Measurements from ENCODE around the gene PRR23E.

PRR23E gene

DNA sequence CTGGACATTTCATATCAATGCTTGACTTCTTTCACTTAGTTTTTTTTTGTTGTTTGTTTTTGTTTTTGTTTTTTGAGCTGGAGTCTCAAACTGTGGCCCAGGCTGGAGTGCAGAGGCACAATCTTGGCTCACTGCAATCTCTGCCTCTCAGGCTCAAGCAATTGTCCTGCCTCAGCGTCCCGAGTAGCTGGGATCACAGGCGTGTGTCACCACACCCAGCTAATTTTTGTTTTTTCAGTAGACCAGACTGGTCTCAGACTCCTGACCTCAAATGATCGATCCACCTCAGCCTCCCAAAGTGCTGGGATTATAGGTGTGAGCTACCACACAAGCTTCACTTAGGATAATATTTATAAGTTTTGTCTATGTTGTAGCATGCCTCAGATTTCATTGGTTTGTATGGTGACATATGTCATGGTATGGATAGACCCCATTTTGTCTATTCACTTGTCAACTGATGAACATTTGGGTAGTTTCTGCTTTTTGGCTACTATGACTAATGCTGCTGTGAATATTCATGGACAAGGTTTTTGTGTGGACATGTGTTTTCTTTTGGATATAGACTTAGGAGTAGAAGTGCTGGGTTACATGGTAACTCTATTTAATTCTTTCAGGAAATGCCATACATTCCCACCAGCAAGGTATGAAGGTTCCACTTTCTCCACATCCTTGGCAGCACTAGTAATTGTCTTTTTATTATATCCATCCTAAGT is 6.8 kb upstream of the PRR23E start:
- no peak for DNase-seq

DNA sequence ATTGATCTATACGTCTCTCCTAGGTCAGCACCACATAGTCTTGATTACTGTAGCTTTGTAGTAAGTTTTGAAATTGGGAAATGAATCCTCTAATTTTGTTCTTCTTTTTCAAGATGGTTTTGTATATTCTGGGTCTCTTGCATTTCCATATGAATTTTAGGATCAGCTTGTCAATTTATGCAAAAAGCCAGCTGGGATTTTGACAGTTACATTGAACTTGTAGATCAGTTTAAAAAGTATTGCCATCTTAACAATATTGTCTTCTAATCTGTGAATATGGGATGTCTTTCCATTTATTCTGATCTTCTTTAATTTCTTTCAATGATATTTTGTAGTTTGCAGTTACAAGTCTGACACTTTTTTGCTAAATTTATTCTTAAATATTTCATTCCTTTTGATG is 5.6 kb upstream of the PRR23E start:
- DNase-seq, result no peak

GRCh38 chr3:127193341-127193740 is 410 bp downstream of the PRR23E start:
- DNase-seq, result no peak

DNA sequence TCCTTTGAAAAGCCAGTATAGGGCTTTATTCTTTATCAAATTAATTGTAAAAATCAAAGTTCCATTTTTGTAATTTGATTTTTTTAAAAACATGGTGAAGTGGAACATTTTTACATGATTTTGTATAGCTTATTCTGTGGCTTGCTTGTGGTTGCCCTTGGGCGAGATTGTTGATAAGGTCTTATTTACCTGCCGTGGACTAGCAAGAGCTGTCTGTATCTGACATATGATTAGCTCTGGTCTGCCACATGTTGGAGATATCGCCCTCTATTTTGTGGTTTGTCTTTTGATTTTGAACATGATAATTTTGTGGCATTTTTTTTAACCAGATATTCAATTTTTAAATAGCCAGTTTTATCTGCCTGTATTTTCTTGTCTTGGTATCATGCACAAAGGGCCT is 844 bp downstream of the PRR23E start:
- DNase-seq, result no peak

- DNase-seq, result no peak
These were observed 1.8 kb downstream of the PRR23E start for GRCh38 chr3:127194601-127195187.

DNA sequence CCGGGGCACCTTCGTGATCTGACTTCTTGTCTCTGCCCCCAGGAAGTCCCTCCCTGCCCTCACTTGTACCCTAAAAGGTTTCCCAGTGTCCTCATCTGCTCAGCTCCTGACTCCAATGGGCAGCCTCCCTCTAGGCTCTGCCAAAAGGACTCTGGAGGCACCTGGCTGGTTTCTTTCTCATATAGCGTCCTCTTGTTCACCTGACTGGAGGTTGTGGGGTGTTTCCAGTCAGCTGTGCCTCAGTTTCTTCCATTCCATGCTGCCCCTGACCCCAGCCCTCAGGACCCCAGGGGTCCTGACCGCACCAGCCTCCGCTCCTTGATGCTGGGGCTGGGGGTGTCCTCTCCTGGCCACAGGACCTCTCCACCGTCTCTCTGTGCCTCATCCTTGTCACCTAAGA is 2.5 kb downstream of the PRR23E start:
- no peak for DNase-seq

DNA sequence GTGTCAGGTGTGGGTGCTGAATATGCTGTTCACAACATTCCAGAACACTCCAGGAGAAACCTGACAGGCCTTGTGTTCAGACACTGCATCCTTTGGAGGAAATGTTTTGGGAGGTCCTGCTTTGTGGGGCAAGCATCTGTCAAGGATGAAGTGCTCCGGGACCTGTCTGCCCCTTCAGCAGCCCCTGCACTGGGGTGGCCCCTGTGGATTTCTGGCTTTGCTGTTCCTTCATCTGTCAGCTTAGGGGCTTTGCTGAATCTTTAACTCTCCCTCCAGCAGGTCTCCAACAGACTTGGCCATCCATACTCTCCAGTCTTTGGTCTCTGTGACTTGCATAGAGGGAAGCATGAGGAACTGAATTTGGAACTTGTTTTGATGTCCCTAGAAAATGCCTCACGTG is 3.1 kb downstream of the PRR23E start:
- no peak for DNase-seq

- no peak for DNase-seq
These were observed 3.8 kb downstream of the PRR23E start for GRCh38 chr3:127196466-127197299.

DNA sequence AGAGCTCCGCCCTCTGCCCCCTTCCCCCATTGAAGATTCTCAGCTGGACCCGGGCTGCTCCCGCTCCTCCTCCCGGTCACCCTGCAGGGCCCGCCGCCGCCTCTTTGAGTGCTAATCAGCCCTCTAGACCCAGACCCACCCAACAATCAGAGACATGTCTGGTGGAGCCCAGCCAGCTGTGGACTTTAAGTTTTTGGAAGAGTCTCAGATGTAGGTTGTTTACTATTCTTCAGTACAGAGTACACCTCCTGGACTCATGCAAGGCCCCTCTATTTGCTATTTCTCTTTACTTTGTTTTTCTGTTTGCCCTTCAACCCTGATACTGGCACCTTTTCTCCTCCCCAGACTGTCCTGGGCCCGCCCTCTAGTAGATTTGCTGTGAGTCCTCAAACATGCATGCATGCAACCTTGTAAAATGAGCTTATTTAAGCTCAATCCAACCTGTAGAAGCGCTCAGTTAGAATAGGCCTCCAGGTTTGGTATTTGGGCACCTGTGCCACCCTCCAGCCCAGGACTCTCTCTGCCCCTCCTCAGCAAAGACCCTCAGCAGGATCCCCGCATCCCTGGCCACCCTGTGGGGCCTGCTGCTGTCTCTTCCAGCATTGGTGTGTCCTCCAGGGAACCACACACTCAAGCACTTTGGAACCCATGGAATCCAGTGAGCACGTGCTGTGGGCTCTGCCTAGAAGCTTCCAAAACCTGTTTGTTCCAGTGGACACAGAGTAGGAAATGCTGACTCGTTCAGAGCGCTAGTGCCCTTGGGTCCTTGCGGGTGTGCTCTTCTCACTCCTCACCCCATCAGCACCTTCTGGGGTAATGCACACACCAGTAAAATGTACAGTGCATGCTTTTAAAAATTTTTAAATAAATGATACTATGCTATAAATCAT is 4.6 kb downstream of the PRR23E start:
- no peak for DNase-seq

DNA sequence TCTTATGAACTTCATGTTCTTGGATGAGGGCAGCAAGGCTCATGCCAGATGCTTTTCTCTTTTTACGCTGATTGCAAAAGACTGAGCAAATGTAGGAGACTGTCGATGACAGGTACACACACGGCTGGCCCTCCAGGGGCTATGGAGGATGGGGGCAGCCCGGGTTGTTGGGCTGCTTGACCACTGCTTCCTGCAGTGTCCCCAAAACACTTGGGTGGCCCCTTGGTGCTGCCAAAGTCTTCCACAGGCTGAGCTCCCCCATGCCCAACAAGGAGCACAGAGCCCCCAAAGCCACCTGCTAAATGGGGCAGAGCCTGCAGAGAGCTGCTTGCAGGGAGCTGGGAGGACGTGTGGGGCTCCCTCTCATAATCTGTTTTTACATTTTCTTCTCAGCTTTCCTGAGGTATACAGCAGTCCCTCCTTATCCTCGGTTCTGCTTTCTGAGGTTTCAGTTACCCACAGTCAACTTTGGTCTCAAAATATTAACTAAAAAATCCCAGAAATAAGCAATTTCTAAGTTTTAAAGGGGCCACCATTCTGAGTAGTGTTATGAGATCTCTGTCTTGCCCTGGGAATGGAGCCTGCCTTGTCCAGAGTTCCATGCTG is 7.3 kb downstream of the PRR23E start:
- no peak for DNase-seq

DNA sequence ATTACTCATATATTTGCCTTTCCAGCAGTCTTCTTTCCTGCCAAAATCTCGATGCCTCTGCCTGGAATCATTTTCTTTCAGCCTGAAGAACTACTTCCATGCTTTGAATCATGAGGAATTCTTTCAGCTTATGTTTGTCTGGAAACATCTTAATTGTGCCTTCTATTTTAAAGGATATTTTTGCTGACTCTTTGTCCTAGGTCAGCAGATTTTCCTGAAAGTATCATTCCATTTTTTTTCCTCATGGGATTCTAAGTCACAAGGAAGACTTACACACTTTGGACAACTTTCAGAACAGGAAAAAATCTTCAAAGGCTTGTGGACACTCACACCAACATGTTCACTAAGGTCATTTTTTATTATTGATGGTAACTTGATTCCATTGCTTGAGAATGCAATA is 10.1 kb downstream of the PRR23E start:
- no peak for DNase-seq

GRCh38 chr3:127204841-127205582 is 12.1 kb downstream of the PRR23E start:
- DNase-seq, result no peak

DNA sequence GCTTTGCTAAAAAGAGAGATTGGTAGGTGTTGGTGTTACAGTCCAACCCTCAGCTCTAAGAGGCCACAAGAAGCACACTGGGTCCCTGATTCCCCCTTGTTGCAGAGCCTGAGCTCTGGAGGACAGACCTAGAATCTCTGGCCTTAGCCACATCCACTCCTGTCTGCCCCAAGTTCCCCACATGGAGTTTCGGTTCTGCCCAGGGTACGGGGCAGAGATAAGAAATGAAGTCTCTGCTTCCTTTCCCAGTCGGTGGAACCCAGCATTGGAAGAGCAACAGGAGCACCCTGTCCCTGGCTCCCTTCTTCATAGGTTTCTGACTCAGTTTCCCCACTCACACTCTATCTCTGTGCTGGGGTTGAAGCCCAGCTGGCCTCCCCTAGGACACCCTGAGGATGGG is 13.2 kb downstream of the PRR23E start:
- peak; percentile 2 for DNase-seq

DNA sequence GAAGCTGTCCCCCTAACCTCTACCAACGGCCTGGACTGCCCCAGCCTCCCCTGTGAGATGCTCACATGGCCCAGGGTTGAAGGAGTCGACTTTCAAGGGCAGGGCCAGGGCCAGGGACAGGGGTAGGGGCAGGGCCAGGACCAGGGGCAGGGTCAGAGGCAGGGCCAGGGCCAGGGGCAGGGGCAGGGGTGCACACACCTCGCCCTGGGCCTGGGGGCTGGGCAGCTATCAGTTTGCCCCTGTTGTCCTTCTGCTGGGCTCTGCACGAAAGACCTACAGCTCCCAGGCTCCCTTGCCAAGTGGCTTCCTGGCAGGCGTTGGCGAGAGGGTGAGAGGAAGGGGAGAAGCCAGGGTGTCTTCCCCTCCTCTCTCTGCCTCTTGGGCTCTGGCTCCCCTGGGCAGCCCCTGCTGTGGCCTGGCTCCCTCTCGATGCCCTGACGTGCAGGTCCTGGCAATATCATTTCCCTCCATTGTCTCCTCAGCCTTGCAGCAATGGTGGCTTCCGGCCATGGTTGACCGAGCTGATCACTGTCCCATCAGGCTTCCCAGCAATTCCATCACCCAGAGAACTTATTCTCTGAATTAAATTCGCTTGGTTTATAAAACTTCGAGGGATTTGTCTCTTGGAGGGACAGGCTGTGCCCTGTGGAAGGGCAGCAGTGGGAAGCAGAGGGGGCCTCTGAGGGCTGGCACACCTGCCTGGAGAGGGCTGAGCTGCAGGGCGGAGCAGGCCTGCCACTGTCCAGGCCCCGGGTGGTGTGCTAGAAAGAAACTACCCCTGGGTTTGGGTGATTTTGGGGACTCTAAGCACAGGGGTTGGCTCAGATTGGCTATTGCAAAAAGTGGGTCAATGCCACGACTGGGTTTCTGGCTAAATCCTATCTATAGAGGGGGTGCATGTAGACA is 13.9 kb downstream of the PRR23E start:
- no peak for DNase-seq

- DNase-seq, result no peak
These were observed 15.0 kb downstream of the PRR23E start for GRCh38 chr3:127207727-127208482.

- no peak for DNase-seq
These were observed 15.7 kb downstream of the PRR23E start for GRCh38 chr3:127208483-127209100.

DNA sequence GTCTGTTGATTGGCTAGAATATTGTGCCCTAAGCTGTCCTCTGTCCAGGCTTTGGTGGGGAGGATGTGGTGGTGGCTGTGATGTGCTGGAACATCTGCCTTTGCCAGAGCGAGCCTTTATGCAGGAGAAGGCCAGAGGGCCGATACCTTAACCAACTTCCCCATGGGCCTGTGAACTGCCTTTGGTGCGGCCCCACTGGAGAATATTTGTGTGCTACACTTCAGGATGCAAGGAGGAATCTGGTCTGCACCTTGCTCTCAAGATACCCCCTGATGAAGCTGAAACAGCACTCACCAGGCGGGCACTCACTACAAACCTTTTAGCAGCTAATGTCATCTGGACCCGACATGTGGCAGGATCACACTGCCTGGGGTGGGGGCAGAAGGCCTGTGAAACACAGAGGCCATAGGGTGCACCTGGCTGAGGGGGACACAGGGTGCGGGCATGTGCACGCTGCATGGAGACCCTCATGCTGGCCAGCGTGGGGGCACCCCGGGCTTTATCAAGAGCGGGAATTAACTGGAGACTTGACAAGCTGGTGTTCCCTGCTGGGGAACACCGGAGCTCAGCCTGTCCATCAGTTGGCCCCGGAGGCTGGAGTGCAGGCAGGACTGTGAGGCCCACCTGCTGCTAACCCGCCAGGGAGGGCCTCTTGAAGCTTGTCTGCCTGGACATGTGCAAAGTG is 16.4 kb downstream of the PRR23E start:
- no peak for DNase-seq

DNA sequence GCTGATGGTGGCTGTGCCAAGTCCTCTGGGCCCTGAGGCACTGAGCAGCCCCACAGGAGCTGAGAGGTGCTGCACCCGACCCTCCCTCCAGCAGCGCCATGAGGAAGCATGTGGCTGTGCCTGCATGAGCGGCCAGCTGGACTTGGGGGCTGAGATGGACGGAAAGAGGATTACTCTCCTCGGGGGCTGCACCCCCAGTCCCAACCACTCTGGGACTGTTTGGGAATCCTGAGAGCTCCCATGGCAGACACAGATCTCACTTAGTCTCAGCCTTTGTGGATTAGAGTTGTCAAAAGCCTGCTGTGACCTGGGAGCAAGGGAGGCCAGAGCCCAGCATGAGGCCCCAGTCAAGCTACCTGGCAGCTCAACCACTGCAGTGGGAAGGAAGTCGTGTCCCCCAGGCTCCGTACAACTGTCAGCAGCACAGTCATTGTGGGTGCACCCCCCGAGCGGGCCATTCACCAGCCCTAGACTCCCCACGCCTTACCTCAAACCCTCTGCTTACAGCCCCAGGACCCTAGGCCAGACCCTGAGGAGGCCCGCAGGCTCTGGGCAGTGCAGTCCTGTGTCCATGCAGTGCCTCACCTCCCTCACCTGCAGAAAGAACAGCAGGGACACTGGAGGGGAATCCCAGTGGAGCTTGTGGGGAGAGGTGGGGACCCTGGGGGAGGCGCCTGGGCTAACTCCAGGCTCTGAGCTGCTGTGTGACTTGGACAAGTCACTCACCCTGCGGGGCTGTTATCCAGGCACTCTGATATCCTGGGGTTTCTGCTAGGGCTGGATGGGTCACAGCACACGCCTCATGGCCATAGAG is 17.1 kb downstream of the PRR23E start:
- no peak for DNase-seq

Measured in midbrain (tissue), 1 donor.